Stomach (tissue), 4 donors: Measurements from ENCODE around the gene DNAJC6.

Experiments used
- CTCF ChIP-seq, 7 experiments: fragments of 450-650 bp in 4 of 7; fragments of 200-600 bp in 3 of 7; sonication (generic) in 3 of 7; IDR thresholded peaks; one replicate each; pipeline ENCODE4 v1.5.1; 2016 to 2019; ENCODE audit warnings: antibody characterized with exemption in 7 of 7, control low read depth in 2 of 7, mild to moderate bottlenecking in 1 of 7
- POLR2AphosphoS5 ChIP-seq, 3 donors: sonication (generic); formaldehyde crosslinking; IDR thresholded peaks; one replicate each; pipeline ENCODE4 v1.6.1; 2016; ENCODE audit warnings: antibody characterized with exemption in 3 of 3

- TF ChIP-seq CTCF (IDR thresholded peaks at IDR 0.05) (no peak), POLR2AphosphoS5 (IDR thresholded peaks at IDR 0.05) (no peak)
Observed at GRCh38 chr1:65409816-65410326, 100.5 kb downstream of the DNAJC6 start.
